ENCODE results near the gene MUC22.
"Not testable (repeated sequence)": the region's sequence is repeated elsewhere in the genome, so short reads cannot be mapped to it uniquely, and the experiment has no call there.

MUC22 gene

GRCh38 chr6:31000067-31000860 is 10.0 kb upstream of the MUC22 start:
- not testable (repeated sequence) for DNase-seq

GRCh38 chr6:31001281-31001888 is 8.9 kb upstream of the MUC22 start:
- DNase-seq, result no peak

DNA sequence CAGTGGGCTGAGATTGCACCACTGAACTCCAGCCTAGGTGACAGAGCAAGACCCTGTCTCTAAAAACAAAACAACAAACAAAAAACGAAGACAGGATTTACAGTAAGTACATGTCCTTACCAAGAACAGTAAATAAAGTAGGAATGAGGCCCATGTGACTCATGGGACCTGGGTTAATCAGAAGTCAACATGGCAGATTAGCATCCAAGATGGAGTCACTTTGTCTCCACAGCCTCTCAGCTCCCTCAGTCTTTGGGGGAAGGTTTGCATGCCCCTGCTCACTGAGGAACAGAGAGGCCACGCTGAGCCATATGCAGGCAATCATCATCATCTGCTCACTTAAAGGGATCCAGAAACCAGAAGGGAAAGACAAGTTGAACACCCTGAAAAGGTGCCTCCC is 7.8 kb upstream of the MUC22 start:
- DNase-seq, result no peak

- DNase-seq, result no peak
Measured at GRCh38 chr6:31004794-31005193, 5.5 kb upstream of the MUC22 start.

GRCh38 chr6:31005249-31006020 is 4.8 kb upstream of the MUC22 start:
- no peak for DNase-seq

- no peak for DNase-seq
Measured at GRCh38 chr6:31007694-31008093, 2.6 kb upstream of the MUC22 start.

DNA sequence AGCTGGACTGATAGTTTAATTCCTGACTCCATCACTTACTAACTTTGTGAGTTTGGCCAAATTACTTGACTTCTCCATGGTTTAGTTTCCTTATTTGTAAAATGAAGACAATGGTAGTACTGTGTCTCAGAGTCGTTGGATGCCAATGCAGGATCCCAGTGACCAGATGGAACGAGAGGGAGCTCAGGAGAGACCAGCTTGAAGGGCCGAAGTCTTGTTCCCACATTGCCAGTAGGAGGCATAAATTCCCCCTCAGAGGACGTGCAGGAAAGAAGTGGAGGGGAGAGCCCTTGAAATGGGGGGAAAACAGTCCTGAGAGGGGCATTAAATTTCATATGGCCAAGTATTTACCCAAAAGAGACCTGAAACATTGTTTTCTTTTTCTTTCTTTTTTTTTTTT is 2.1 kb upstream of the MUC22 start:
- DNase-seq, result no peak

DNA sequence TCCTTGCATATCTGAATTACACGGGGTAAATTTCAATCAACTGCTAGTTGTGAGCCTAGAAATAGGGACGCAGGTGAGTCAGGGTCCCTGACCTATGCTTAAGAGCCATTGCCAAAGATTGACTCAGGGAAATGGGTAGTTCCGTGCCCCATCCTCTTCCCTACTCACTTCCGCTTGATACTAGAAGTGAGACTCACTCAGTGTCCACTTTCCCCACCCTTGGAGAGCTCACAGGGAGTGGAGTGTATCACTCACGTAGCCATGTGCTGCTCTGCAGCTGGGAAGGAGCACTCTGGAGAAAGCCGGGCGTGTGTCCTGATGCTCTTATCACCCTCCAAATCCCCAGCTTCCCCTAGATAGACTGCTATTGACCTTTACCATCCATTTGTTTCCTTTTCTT is 543 bp upstream of the MUC22 start:
- no peak for DNase-seq

DNA sequence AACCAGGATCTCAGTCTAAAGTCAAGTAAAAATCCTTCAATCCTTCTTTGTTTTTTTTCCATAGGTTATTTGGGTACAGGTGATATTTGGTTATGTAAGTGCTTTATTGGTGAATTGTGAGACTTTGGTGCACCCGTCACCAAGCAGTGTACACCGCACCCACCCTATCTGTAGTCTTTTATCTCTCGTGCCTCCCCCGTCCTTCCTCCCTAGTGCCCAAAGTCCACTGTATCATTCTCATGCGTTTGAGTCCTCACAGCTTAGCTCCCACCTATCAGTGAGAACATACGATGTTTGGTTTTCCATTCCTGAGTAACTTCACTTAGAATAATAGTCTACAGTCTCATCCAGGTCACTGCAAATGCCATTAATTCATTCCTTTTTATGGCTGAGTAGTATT is 879 bp downstream of the MUC22 start:
- no peak for DNase-seq

DNA sequence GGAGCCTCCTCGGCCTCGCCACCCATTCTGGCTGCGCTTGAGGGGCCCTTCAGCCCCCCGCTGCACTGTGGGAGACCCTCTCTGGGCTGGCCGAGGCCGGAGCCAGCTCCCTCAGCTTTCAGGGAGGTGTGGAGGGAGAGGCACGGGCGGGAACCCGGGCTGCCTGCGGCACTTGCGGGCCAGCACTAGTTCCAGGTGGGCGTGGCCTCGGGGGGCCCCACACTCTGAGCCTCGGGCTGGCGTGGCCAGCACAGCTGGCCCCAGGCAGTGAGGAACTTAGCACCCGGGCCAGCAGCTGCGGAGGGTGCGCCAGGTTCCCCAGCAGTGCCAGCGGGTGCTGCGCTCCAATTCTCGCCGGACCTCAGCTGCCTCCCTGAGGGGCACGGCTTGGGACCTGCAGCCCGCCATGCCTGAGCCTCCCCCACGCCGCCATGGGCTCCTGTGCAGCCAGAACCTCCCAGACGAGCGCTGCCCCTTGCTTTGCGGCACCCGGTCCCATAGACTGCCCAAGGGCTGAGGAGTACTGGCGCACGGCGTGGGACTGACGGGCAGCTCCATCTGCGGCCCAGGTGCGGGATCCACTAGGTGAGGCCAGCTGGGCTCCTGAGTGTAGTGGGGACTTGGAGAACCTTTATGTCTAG is 6.5 kb downstream of the MUC22 start:
- DNase-seq, result no peak

DNA sequence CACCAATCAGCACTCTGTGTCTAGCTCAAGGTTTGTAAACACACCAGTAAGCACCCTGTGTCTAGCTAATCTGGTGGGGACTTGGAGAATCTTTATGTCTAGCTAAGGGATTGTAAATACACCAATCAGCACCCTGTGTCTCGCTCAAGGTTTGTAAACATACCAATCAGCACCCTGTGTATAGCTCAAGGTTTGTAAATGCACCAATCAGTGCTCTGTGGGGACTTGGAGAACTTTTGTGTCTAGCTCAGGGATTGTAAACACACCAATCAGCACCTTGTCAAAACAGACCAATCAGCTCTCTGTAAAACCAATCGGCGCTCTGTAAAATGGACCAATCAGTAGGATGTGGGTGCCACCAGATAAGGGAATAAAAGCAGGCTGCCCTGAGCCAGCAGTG is 7.2 kb downstream of the MUC22 start:
- DNase-seq, result not testable (repeated sequence)

- DNase-seq, result no peak
Measured at GRCh38 chr6:31020057-31020456, 9.8 kb downstream of the MUC22 start.

- DNase-seq, result not testable (repeated sequence)
Measured at GRCh38 chr6:31020631-31021255, 10.5 kb downstream of the MUC22 start.

- not testable (repeated sequence) for DNase-seq
Measured at GRCh38 chr6:31021705-31022531, 11.6 kb downstream of the MUC22 start.

DNA sequence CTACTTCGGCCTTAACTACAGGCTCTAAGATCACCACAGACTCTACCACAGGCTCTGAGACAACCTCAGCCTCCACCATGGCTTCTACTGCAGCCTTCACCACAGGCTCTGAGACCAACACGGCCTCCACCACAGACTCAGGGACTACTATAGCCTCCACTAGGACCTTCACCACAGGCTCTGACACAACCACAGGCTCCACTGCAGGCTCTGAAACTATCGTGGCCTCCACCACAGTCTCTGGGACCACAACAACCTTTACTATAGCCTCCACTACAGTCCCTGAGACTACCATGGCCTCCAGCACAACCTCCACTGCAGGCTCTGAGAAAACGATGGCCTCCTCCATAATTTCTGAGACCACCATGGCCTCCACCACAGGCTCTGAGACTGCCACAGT is 15.3 kb downstream of the MUC22 start:
- DNase-seq, result no peak

GRCh38 chr6:31031095-31031494 is 20.8 kb downstream of the MUC22 start:
- peak; percentile 44 for DNase-seq

- DNase-seq, result no peak
Measured at GRCh38 chr6:31033075-31033474, 22.8 kb downstream of the MUC22 start.

DNA sequence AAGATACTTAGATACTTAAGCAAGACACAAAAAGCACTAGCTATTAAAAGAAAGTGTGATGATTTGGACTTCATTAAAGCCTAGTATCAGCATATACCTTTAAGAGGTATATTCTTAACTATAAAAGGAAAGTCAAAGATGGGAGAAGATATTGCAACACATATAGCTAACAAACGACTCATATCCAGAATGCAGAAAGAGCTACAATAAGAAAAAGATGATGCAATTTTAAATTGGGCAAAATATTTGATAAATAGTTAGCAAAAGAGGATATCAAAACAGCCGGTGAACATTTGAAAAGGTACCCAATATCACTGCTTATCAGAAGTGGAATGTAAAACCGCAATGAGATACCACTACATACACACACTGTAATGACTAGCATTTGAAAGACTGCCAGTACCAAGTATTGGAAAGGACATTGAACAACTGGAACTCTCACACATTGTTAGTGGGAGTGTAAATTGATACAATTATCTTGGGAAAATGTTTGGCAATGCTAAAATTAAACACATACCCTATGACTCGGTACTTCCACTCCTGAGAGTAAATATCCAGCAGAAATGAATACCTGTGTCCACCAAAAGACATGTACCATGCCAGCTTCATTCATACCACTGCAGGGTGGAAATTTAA is 25.7 kb downstream of the MUC22 start:
- DNase-seq, result no peak

GRCh38 chr6:31037169-31037568 is 26.9 kb downstream of the MUC22 start:
- DNase-seq, result no peak

- no peak for DNase-seq
Measured at GRCh38 chr6:31037682-31038081, 27.4 kb downstream of the MUC22 start.

DNA sequence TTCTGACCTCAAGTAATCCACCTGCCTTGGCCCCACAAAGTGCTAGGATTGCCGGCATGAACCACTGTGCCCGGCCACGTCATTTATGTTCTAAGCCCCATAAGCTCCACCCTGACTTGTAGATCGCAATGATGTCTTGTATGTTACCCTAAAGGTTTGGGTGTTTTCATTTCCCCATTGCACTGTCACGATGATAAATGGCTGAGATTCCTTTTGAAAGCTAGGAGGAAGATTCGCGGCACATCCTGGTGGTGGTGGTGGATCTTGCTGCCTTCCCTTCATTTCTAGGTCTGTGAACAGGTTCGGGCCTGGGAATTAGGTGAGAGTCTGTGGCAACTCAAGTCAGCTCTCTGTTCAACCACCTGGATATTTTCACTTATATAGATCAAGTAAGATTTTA is 28.3 kb downstream of the MUC22 start:
- DNase-seq, result no peak

DNA sequence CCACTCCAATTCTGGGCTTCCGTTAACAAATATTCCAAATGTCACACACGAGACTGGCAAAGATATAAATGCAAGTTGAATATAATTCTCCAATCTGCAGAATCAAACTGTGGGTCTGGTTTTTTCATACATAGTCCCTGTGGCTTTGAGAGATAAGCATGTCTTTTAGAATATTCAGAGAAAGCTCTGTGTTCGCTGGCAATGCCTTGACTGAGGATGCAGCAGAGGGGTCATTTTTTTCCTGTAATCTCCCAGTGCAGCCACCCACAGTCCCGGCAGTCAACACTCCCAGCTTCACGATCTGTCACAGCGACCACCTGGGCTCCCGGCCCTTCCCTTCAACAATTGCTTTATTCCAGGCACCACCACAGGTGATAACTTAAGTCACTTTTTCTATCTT is 30.5 kb downstream of the MUC22 start:
- DNase-seq, result no peak

Data from stimulated activated CD8-positive, alpha-beta memory T cell treated with anti-CD3 and anti-CD28 coated beads, Interleukin-4, amount 100 ng/mL, for 48 hours (primary cell).